GM23338 (cell line): ENCODE measurements around the gene CEP72.
"Not testable (repeated sequence)": the region's sequence is repeated elsewhere in the genome, so short reads cannot be mapped to it uniquely, and the experiment has no call there.

Source experiments
- CREB1 ChIP-seq: fragments of 250-450 bp; sonication (Bioruptor Pico); IDR thresholded peaks from 2 replicates; pipeline ENCODE4 v1.5.0; 2020; ENCODE audit warnings: low read depth, mild to moderate bottlenecking, moderate library complexity
- CTCF ChIP-seq, 2 experiments: fragments of 200-600 bp in 1 of 2; sonication (generic) in 1 of 2; conservative IDR thresholded peaks; 2 replicates each; pipeline versions ENCODE4 v1.5.1 to v1.6.1; 2016 to 2017; ENCODE audit warnings: antibody characterized with exemption in 2 of 2, low read depth in 2 of 2, mild to moderate bottlenecking in 2 of 2, moderate library complexity in 1 of 2
- ETS1 ChIP-seq: IDR thresholded peaks from 2 replicates; pipeline ENCODE4 v1.6.1; 2016; ENCODE audit warnings: antibody characterized with exemption
- EZH2 ChIP-seq: fragments of 200-600 bp; sonication (generic); IDR thresholded peaks from one replicate; pipeline ENCODE4 v1.8.0; 2017; ENCODE audit warnings: antibody characterized with exemption, mild to moderate bottlenecking, low read depth; ENCODE audit not compliant: unreplicated experiment
- EZH2phosphoT487 ChIP-seq: fragments of 200-600 bp; sonication (generic); IDR thresholded peaks from one replicate; pipeline ENCODE4 v1.8.1; 2018; ENCODE audit warnings: antibody characterized with exemption; ENCODE audit not compliant: unreplicated experiment
- JUNB ChIP-seq: IDR thresholded peaks from one replicate; pipeline ENCODE4 v1.6.1; 2016; ENCODE audit warnings: antibody characterized with exemption; ENCODE audit not compliant: unreplicated experiment
- NANOG ChIP-seq: IDR thresholded peaks from 2 replicates; pipeline ENCODE4 v1.6.1; 2016; ENCODE audit warnings: antibody characterized with exemption, borderline replicate concordance
- POLR2AphosphoS5 ChIP-seq: IDR thresholded peaks from 2 replicates; pipeline ENCODE4 v1.6.1; 2016; ENCODE audit warnings: antibody characterized with exemption, low read depth
- REST ChIP-seq: IDR thresholded peaks from one replicate; pipeline ENCODE4 v1.6.1; 2018; ENCODE audit warnings: antibody characterized with exemption; ENCODE audit not compliant: unreplicated experiment
- STAT1 ChIP-seq: IDR thresholded peaks from one replicate; pipeline ENCODE4 v1.6.1; 2016; ENCODE audit warnings: antibody characterized with exemption; ENCODE audit not compliant: unreplicated experiment
- ZNF114 ChIP-seq: fragments of 250-450 bp; sonication (Bioruptor Pico); IDR thresholded peaks from 2 replicates; pipeline ENCODE4 v1.5.0; 2020; ENCODE audit warnings: mild to moderate bottlenecking, moderate library complexity
- ZNF331 ChIP-seq: fragments of 250-450 bp; sonication (Bioruptor Pico); IDR thresholded peaks from 2 replicates; pipeline ENCODE4 v1.5.0; 2020; ENCODE audit warnings: low read depth, mild to moderate bottlenecking, moderate library complexity
- ZNF462 ChIP-seq: fragments of 250-450 bp; sonication (Bioruptor Pico); IDR thresholded peaks from 2 replicates; pipeline ENCODE4 v1.5.0; 2020; ENCODE audit warnings: mild to moderate bottlenecking, moderate library complexity

- not testable (repeated sequence) for TF ChIP-seq CTCF (conservative IDR thresholded peaks at IDR 0.05; ENCODE audit: low read depth in 2 of 2); EZH2; ZNF462 (CRISPR knock-in tag); POLR2AphosphoS5; CREB1 (CRISPR knock-in tag); REST; EZH2phosphoT487; NANOG; ZNF331 (CRISPR knock-in tag); ZNF114 (CRISPR knock-in tag); JUNB; ETS1; STAT1
Measured at GRCh38 chr5:682651-683358, 70.7 kb downstream of the CEP72 start.
